ENCODE measurements around the gene NCR3LG1. TPM values are rescaled to one million over a fixed set of nuclear protein-coding genes. Genes with fewer than 3 reads are reported as not detected.

Gene NCR3LG1
- total and polyA plus RNA-seq, 2 experiments from 2014 or later = 0.83 to 1.3 TPM

- TF ChIP-seq EZH2 (IDR thresholded peaks at IDR 0.05; ENCODE audit: insufficient read depth, poor library complexity, severe bottlenecking) (no peak), EZH2phosphoT487 (IDR thresholded peaks at IDR 0.05; ENCODE audit: insufficient read depth, low read depth) (no peak)
- Histone ChIP-seq H3K27ac (no peak overlapping the region), H3K9ac (no peak overlapping the region), H3K27me3 (replicated peaks; ENCODE audit: insufficient read depth) (no peaks in the 10 kb centered on the region), H2AFZ (no peak overlapping the region), H3F3A (ENCODE audit: insufficient read depth) (no peaks in the 10 kb centered on the region), H3K9me3 (ENCODE audit: low read depth) (no peaks in the 10 kb centered on the region), H3K4me1 (ENCODE audit: insufficient read depth) (no peaks in the 10 kb centered on the region), H3K4me3 (no peak overlapping the region), H3K4me2 (ENCODE audit: unreplicated experiment) (no peak overlapping the region), H3K36me3 (ENCODE audit: low read depth) (peaks cover 15% of the 10 kb centered on the region; the same call in 1 of the 2 replicates), H3K9me2 (ENCODE audit: insufficient read depth) (no peaks in the 10 kb centered on the region), H4K20me1 (ENCODE audit: insufficient read depth) (no peaks in the 10 kb centered on the region), H3K79me2 (ENCODE audit: insufficient read depth) (no peaks in the 10 kb centered on the region)
- in situ Hi-C loops (cut with MboI) = no loop called here
- no peak for DNase-seq
- 95 to 100% methylated on average over 5 of the region's 5 CpGs for WGBS, 2 experiments (ENCODE audit: low coverage in 1 of 2, low lambda C conversion rate in 2 of 2, missing lambda C conversion rate in 2 of 2)
Observed at GRCh38 chr11:17328871-17329494, 22.6 kb upstream of the NCR3LG1 start.

- DNase-seq = no peak
- 58 to 59% methylated on average over 2 of the region's 2 CpGs for WGBS, 2 experiments (ENCODE audit: low coverage in 1 of 2, low lambda C conversion rate in 2 of 2, missing lambda C conversion rate in 2 of 2)
- peaks cover 15% of the 10 kb centered on the region; the same call in 1 of the 2 replicates for H3K36me3 ChIP-seq (ENCODE audit: low read depth)
- no peak overlapping the region for H3K9ac ChIP-seq
- no peaks in the 10 kb centered on the region for H4K20me1 ChIP-seq (ENCODE audit: insufficient read depth)
- no peaks in the 10 kb centered on the region for H3K9me2 ChIP-seq (ENCODE audit: insufficient read depth)
- H3K9me3 ChIP-seq (ENCODE audit: low read depth) = no peaks in the 10 kb centered on the region
- no peak overlapping the region for H3K4me2 ChIP-seq (ENCODE audit: unreplicated experiment)
- H3F3A ChIP-seq (ENCODE audit: insufficient read depth) = no peaks in the 10 kb centered on the region
- in situ Hi-C loops (cut with MboI) = no loop called here
- no peak overlapping the region for H3K4me3 ChIP-seq
- H3K27ac ChIP-seq = no peak overlapping the region
- no peak overlapping the region for H2AFZ ChIP-seq
- no peak for TF ChIP-seq EZH2 (IDR thresholded peaks at IDR 0.05; ENCODE audit: insufficient read depth, poor library complexity, severe bottlenecking)
- TF ChIP-seq EZH2phosphoT487 (IDR thresholded peaks at IDR 0.05; ENCODE audit: insufficient read depth, low read depth) = no peak
- H3K4me1 ChIP-seq (ENCODE audit: insufficient read depth) = no peaks in the 10 kb centered on the region
- H3K79me2 ChIP-seq (ENCODE audit: insufficient read depth) = no peaks in the 10 kb centered on the region
- no peaks in the 10 kb centered on the region for H3K27me3 ChIP-seq (replicated peaks; ENCODE audit: insufficient read depth)
Observed at GRCh38 chr11:17331669-17332068, 19.9 kb upstream of the NCR3LG1 start.

- peaks cover 15% of the 10 kb centered on the region; the same call in 1 of the 2 replicates for H3K36me3 ChIP-seq (ENCODE audit: low read depth)
- no peaks in the 10 kb centered on the region for H4K20me1 ChIP-seq (ENCODE audit: insufficient read depth)
- H3K4me1 ChIP-seq (ENCODE audit: insufficient read depth) = no peaks in the 10 kb centered on the region
- no peaks in the 10 kb centered on the region for H3F3A ChIP-seq (ENCODE audit: insufficient read depth)
- TF ChIP-seq EZH2 (IDR thresholded peaks at IDR 0.05; ENCODE audit: insufficient read depth, poor library complexity, severe bottlenecking) (no peak), EZH2phosphoT487 (IDR thresholded peaks at IDR 0.05; ENCODE audit: insufficient read depth, low read depth) (no peak)
- WGBS, 2 experiments (ENCODE audit: low coverage in 1 of 2, low lambda C conversion rate in 2 of 2, missing lambda C conversion rate in 2 of 2) = 92 to 94% methylated on average over 4 of the region's 4 CpGs
- H3K27me3 ChIP-seq (replicated peaks; ENCODE audit: insufficient read depth) = no peaks in the 10 kb centered on the region
- in situ Hi-C loops (cut with MboI) = no loop called here
- no peaks in the 10 kb centered on the region for H3K9me2 ChIP-seq (ENCODE audit: insufficient read depth)
- H3K9me3 ChIP-seq (ENCODE audit: low read depth) = no peaks in the 10 kb centered on the region
- H3K79me2 ChIP-seq (ENCODE audit: insufficient read depth) = no peaks in the 10 kb centered on the region
- DNase-seq = no peak
- H2AFZ ChIP-seq = no peak overlapping the region
- H3K4me2 ChIP-seq (ENCODE audit: unreplicated experiment) = no peak overlapping the region
- H3K4me3 ChIP-seq = no peak overlapping the region
- H3K27ac ChIP-seq = no peak overlapping the region
- H3K9ac ChIP-seq = no peak overlapping the region
Observed at GRCh38 chr11:17333799-17334586, 17.6 kb upstream of the NCR3LG1 start.

GRCh38 chr11:17343257-17343656, 8.3 kb upstream of the NCR3LG1 start:
- Histone ChIP-seq H3K27ac (peak overlapping the region; percentile 59), H3K4me2 (ENCODE audit: unreplicated experiment) (no peak overlapping the region), H3K36me3 (ENCODE audit: low read depth) (no peaks in the 10 kb centered on the region), H3K9ac (peak overlapping the region; percentile 45; the same call in 1 of the 2 replicates), H3K4me3 (no peak overlapping the region), H3K9me2 (ENCODE audit: insufficient read depth) (no peaks in the 10 kb centered on the region), H3K9me3 (ENCODE audit: low read depth) (no peaks in the 10 kb centered on the region), H4K20me1 (ENCODE audit: insufficient read depth) (no peaks in the 10 kb centered on the region), H3K27me3 (replicated peaks; ENCODE audit: insufficient read depth) (no peaks in the 10 kb centered on the region), H3F3A (ENCODE audit: insufficient read depth) (peaks cover 15% of the 10 kb centered on the region), H3K79me2 (ENCODE audit: insufficient read depth) (no peaks in the 10 kb centered on the region), H2AFZ (no peak overlapping the region), H3K4me1 (ENCODE audit: insufficient read depth) (peaks cover 8% of the 10 kb centered on the region)
- 90 to 98% methylated on average over 2 of the region's 2 CpGs for WGBS, 2 experiments (ENCODE audit: low coverage in 1 of 2, low lambda C conversion rate in 2 of 2, missing lambda C conversion rate in 2 of 2)
- in situ Hi-C loops (cut with MboI) = no loop called here
- TF ChIP-seq EZH2 (IDR thresholded peaks at IDR 0.05; ENCODE audit: insufficient read depth, poor library complexity, severe bottlenecking) (no peak), EZH2phosphoT487 (IDR thresholded peaks at IDR 0.05; ENCODE audit: insufficient read depth, low read depth) (no peak)
- peak; percentile 13 for DNase-seq

Data from GM23248 (cell line).